ENCODE data around the gene SRGAP1. TPM values are rescaled to one million over a fixed set of nuclear protein-coding genes. Genes with fewer than 3 reads are reported as not detected.

SRGAP1 gene
- total and polyA plus RNA-seq, 2 of the 8 experiments (the other 6 are each of a cell fraction or from before 2014, with no cell fraction given) = 3.2 to 7.3 TPM

DNA sequence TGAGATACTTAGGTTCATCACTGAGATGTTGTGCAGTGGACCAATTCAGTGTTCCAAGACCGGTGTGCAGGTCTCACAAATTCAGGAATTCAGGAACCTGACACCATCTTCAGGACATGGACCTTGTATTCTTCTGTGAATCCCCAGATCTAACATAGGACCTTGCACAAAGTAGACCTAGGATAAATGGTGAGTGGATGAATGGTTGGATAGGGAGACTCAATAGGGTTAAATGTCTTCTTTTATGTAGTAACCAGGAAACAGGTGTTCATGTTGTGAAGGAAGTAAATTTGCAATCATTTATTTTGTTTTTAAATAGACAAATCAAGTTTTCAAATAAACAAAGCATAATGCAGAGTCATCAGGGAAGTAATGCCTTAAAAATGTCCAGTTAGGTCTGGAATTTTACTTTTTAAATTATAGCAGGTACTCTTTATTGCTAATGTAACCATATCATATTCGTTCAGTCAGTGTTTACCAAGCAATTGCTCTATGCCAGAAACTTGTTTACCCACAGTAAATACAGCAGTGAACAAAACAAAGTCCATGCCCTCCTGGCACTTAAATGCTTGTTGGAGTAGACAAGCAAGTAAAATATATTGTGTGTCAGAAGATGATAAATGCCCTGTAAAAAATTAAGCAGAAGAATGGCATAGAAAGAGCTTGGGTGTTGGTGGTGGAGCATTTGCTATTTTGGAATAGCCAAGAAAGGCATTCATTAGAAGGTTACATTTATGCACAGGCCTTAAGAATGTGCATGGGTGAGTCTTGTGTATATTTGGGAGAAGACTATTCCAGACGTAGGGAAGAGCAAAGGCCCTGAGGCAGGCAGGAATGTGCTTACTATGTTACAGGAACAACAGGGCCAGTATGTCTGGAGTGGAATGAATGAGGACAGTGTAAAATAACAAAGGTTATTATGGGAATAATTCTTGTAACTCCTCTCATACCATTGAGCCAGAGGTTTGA is 38.5 kb upstream of the SRGAP1 start:
- Histone ChIP-seq H3K23ac (ENCODE audit: insufficient read length) (no peak overlapping the region), H3K36me3 (ENCODE audit: control insufficient read depth in 2 of 4, insufficient read depth in 4 of 4, low read length in 3 of 4) (peaks cover 0 to 2% (median 0%) of the 10 kb centered on the region in 4 experiments; a peak in 1 of 8 replicates), H3K4me2 (ENCODE audit: insufficient read depth in 1 of 2, low read depth in 2 of 2, low read length in 2 of 2) (no peak overlapping the region), H4K91ac (replicated peaks; ENCODE audit: insufficient read length, low read length) (no peak overlapping the region), H2BK15ac (ENCODE audit: low read length) (no peak overlapping the region), H3K27me3 (replicated peaks in 1 of 4; ENCODE audit: control insufficient read depth in 3 of 4, extremely low read depth in 1 of 4, insufficient read depth in 3 of 4, low read length in 3 of 4) (no peaks in the 10 kb centered on the region), H3K9me3 (ENCODE audit: insufficient read depth in 2 of 2, low read depth in 1 of 2, low read length in 1 of 2) (no peaks in the 10 kb centered on the region), H3K79me1 (ENCODE audit: low read depth, low read length) (no peaks in the 10 kb centered on the region), H4K20me1 (replicated peaks in 1 of 2; ENCODE audit: control insufficient read depth in 1 of 2, insufficient read depth in 2 of 2, low read length in 2 of 2) (no peaks in the 10 kb centered on the region), H4K8ac (ENCODE audit: extremely low read depth, insufficient read depth, low read length) (no peak overlapping the region), H2BK12ac (ENCODE audit: low read depth, low read length) (no peak overlapping the region), H2AK5ac (ENCODE audit: low read depth, low read length) (no peak overlapping the region), H3K27ac (ENCODE audit: low read depth, low read length) (no peak overlapping the region), H3K56ac (replicated peaks; ENCODE audit: insufficient read length, low read depth, low read length) (no peak overlapping the region), H2BK5ac (ENCODE audit: low read depth, low read length) (no peak overlapping the region), H2AFZ (ENCODE audit: low read length) (no peak overlapping the region), H2BK120ac (replicated peaks; ENCODE audit: low read depth, low read length) (no peak overlapping the region), H4K5ac (ENCODE audit: insufficient read length, low read depth, low read length) (no peak overlapping the region), H2BK20ac (ENCODE audit: low read length) (no peak overlapping the region), H3K9ac (replicated peaks in 1 of 4; ENCODE audit: extremely low read depth in 1 of 4, low read depth in 3 of 4, low read length in 3 of 4) (no peak overlapping the region), H3K4ac (replicated peaks; ENCODE audit: insufficient read length, low read depth, low read length) (no peak overlapping the region), H3K4me3 (ENCODE audit: extremely low read depth in 1 of 4, insufficient read depth in 2 of 4, low read depth in 3 of 4, low read length in 4 of 4) (no peak overlapping the region), H3K23me2 (ENCODE audit: low read depth, low read length) (no peaks in the 10 kb centered on the region), H3K18ac (ENCODE audit: extremely low read depth, low read length) (no peak overlapping the region), H3K79me2 (ENCODE audit: control insufficient read depth in 1 of 2, insufficient read depth in 2 of 2, low read length in 2 of 2) (no peaks in the 10 kb centered on the region), H3K14ac (ENCODE audit: insufficient read length) (no peak overlapping the region), H3K4me1 (replicated peaks in 1 of 4; ENCODE audit: control insufficient read depth in 3 of 4, insufficient read depth in 4 of 4, low read length in 3 of 4) (no peaks in the 10 kb centered on the region)
- FAIRE-seq = no peak
- no peak for DNase-seq (ENCODE audit: low read depth in 1 of 2, low spot score in 2 of 2)
- CTCF ChIA-PET (ENCODE audit: partially characterized antibody) = interaction anchor here (0.6 to 1.2 kb wide), 2 partner anchors 212 to 452 kb away, joined by 3 read pairs; no protein-coding TSS in a partner anchor
- 88% methylated on average over 3 of the region's 3 CpGs; no CpG with 5 or more reads in 1 of the 2 experiments for WGBS, 2 experiments (ENCODE audit: extremely low coverage in 1 of 2, insufficient coverage in 1 of 2, insufficient read length in 1 of 2, insufficient replicate concordance in 2 of 2, low coverage in 1 of 2, low lambda C conversion rate in 2 of 2, missing lambda C conversion rate in 1 of 2)
- POLR2A ChIA-PET (ENCODE audit: partially characterized antibody) = no interaction called here
- TF ChIP-seq SP4 (IDR thresholded peaks at IDR 0.05; ENCODE audit: low read length) (no peak), FOSL1 (IDR thresholded peaks at IDR 0.05; ENCODE audit: insufficient read depth, low read depth, low read length) (no peak), RNF2 (IDR thresholded peaks at IDR 0.05; ENCODE audit: borderline replicate concordance, low read depth, low read length, missing control alignments, poor library complexity, severe bottlenecking) (no peak), BACH1 (IDR thresholded peaks at IDR 0.05; ENCODE audit: low read length) (no peak), POU5F1 (IDR thresholded peaks at IDR 0.05; ENCODE audit: low read depth, low read length) (no peak)
- TF ChIP-seq, protein P1, sequence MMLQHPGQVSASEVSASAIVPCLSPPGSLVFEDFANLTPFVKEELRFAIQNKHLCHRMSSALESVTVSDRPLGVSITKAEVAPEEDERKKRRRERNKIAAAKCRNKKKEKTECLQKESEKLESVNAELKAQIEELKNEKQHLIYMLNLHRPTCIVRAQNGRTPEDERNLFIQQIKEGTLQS (IDR thresholded peaks at IDR 0.05; ENCODE audit: insufficient read depth, low read depth, low read length) = no peak
